Activated CD8-positive, alpha-beta memory T cell treated with anti-CD3 and anti-CD28 coated beads for 4 hours (primary cell): ENCODE measurements around the gene RAB14.
"Not testable (repeated sequence)": the region's sequence is repeated elsewhere in the genome, so short reads cannot be mapped to it uniquely, and the experiment has no call there.

Source experiments
- DNase-seq, 2 donors: peaks; one replicate each; pipeline ENCODE4 v3.0.0-alpha.2; 2020; ENCODE audit warnings: low read depth in 2 of 2

RAB14 gene

DNA sequence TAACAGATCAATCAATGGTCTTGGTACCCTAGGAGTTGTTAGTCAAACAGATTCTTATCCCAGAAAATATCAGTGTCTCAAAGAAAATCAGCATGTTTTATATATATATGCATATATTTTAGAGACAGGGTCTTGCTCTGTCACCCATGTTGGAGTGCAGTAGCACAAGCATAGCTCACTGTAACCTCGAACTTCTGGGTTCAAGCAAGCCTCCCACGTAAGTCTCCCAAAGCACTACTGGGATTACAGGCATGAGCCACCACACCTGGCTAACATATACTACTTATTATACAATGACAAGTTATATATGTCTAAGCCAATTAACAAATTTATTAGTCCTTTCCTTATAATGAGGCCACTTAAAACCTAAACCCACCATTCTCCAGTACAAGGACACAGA, 10.4 kb downstream of the RAB14 start:
- DNase-seq = no peak

DNA sequence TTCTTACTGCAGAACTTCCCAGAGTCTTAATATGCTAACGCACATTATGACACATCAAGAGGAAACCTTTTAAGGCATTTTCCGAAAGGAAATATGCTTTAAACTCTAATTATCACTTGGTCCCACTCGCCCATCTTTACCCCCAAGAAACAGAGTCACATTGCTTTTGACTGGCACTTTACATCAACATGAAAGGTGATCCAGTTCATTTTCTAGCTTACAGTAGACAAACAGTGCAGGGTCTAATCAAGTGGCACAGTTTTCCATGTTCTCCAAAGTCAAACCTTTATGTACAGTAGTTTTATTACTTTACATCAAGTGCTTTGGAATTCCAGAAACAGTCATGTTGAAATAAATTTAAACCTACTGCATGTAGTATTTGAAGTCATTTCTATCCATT, 12.0 kb downstream of the RAB14 start:
- no peak for DNase-seq

DNA sequence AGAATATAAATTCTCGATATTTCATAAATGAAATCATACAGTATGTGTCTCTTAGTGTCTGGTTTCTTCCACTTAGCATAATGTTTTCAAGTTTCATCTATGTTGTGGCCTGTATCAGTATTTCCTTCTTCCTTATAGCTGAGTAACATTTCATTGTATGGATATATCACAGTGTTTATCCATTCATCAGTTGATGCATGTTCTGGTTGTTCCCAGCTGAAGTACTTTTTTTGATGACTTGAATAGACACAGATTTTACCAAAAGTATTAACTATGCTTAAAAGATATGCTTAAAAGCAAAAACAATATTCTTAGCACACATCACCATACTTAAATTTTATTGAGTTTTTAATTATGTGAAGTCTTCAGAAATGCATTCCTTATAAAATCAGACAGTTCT, 12.7 kb downstream of the RAB14 start:
- DNase-seq = no peak

DNA sequence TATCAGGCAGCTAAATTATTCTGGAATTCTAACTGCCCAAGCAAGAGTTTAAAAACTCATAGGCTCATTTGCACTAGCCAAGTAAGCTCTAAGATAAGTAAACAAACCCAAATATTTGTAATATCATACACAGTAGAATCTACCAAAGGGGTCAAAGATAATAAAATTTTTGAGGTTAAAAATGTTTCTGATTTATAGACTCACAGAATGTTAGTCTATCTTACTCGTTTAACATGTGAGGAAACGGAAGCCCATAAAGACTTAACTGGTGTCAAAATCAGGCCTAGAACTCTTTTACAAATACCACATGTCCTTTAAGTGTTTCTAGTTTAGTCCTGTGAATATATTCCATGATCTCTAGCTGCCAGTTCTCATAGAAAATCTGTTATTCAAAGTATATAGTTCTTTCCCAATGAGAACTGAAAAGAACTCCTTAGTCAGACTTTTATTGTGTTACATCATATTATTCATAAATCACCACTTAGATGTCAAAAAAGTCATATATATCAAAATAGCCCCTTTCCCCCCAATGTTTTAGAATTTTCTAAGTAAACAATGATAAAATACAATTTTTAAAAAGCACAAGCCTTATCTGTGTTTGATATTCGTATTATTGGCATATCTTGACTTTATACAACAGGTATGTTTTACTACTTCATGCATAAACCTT, 13.9 kb downstream of the RAB14 start:
- DNase-seq = no peak

DNA sequence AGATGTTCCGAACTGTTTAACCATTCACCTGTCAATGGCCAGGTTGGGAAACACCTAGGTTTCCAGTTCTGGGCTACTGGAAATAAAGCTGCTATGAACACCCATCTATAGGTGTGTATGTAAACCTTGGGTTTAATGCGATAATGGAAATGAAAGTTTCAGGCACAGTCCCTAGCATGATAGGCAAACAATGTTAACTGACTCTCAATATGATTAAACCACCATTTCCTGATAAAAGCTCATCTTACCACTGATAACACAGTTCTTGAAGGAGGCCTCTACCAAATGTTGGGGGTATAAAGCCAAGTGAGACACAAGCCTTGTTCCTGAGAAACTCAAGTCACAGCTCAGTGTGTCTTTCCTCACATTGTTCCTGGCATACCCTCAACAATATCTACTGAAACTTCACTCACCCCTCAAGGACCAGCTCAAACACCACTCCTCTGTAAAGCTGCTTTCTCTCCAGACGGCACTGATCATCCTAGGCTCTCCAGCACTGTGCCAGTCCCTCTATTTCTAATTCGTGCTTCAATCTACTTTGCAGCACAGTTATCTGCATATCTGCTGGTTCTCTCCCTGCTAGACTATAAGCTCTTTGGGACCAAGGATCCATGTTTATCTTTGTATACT, 15.8 kb downstream of the RAB14 start:
- no peak for DNase-seq

DNA sequence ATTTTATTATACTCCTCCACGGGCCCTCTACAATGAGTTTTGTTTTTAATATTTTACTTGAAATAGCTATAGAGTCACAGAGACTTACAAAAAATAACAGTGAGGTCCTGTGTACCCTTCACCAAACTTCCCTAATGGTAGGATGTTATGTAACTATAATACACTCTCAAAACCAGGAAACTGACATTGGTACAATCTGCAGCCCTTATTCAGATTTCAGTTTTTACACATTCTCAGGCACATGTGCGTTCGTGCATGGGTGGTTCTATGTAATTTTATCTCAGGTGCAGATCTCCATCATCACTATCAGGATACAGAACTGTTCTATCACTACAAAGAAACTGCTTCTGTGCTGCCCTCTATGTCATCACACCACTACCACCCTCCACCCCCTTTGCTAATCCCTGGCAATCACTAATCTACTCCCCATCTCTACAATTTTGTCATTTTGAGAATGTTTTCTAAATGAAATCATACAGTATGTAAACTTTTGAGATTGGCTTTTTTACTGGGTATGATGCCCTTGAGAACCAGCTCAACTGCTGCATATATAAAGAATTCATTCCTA, 16.4 kb downstream of the RAB14 start:
- no peak for DNase-seq

DNA sequence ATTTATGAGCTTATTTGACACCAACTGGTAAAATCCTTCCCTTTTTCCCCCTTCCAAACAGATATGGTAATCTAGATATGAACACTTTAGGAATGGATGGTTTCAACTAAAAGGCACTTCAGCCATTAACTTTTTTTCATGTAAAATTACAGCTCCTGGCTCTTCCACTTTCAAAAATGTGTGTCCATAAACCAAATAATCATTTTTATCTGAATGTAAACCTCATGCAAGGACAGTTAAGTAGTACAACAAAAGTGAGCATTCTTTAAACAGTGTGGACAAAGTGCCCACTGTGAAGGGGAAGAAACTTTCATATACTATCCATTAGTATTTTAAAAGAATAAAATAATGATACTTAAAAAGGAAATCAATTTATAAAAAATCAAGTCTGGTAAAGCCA, 17.2 kb downstream of the RAB14 start:
- no peak for DNase-seq

DNA sequence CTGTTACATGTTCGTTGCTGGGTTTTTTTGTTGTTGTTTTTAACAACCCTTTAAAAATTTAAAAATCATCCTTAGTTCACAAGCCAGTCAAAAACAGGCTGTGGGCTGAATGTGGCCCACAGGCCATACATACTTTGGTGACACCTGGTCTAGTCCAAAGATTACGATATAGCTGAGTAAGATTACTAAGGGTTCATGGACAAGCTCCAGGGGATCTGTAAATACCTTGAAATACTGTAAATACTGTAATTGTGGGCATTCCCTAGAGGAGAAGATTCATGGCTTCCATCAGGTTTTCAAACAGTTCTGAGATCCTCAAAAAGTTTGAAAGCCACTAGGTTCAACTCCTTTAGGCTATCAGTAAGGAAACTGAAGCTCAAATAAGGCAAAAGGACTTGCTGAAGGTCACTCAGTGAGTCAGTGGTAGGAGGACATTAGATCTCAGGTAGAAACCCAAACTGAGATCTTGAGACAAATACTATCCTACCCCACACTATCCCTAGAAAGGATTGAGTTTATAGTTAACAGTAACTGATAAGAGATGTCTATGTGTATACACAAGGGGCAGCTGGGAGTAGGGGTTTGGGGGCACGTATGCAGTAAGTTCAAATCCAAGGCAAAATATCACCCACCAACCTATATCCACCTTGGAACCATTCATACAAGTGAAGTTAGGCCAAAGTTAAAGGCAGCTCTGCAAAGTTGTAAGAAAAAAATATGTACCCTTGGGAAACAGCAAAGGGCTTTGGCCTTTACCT, 17.8 kb downstream of the RAB14 start:
- no peak for DNase-seq

DNA sequence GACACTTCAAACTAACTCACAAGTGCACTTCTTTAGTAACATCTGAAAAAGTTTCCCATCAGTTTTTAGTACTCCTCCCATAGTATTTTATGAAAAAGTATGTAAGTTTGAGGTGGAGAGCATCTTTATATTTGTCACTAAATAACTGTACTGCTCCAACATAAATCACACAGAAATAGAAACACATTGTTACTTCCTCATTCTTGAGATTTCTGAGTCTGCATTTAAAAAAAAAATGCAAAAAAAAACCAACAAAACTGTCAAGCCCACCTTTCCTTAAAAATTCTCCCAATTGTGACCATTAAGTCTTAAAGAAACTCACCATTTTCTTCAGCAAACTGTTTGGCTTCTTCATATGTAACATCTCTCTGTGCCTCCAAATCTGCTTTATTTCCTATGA, 18.7 kb downstream of the RAB14 start:
- no peak for DNase-seq

DNA sequence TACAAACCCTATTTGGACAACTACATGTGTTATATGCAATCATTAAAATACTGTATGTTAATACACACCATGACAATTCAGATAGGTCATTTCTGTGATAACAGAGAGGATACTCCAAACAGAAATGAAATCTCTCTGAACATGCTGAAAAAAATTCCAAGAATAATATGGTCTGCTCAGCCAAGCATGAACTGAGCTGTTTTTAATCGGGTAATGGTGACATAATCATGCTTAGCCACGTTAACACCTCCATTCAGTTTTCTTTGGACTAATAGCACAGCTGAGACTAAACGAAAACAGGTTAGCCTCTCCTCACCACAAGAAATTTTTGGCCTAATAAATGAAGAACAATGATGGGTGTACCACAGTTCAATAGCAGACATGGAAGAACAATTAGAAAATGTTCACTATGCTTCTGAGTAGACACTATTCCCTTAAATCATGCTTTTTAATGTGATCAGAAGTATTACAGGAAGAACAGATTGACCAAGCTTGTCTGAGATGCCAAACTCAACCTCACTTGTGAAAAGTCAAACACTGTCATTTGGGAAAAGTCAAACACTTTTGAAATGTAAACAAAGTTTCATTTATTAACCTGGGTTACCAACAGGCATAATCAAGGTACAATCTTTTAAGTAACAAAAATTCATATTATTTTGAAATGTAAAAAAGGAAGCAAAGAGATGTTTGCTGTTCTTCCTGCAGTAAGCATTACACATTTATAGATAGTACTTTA, 19.4 kb downstream of the RAB14 start:
- no peak for DNase-seq

DNA sequence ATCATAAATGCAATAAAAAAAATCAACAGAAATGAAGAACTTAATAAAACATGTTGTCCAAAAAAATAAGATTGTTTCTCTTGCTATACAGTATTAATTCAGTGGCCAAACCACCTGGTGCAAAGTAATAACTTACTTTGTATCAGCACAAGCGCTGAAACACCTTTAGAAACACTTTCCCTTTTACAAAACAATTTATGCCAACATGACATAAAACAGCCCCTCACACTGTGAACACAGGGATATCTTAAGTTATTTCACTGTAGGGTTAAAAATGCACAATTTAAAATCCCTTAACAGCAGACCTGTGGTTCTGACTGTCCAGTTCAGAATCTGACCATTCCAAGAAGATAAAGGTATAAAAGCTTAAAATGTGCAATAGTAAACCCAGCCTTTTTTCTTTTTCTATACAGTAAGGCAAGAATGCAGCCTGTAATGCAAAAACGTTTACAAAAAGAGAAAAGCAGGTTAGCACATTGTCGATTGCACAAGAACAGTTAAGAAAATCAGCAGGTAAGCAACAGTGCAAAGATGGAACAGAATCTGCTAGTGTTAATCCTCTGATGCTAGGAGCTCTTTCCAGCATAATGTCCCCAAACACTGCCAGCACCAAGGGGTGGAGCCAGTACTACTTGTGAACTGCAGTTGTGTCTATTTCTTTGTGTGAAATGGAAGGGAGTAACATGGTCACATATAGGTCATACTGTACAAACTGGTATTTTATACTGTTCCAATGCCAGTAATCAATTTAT, 21.6 kb downstream of the RAB14 start:
- no peak for DNase-seq

DNA sequence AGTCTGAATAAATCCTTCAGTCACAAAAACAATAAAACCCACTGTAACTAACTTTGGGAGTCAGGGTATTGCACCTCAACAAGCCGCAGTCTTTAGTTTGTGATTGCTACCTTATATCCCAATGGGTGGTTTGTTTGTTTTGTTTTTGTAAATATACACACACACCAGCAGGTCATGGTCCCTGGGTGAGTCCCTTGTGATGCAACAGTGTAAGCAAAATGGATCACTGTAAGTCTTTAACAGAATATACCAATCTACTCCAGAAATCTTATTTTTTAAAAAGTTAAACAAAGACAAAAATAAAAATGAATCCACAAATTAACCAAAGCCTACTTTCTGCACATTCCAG, 22.3 kb downstream of the RAB14 start:
- DNase-seq = not testable (repeated sequence)

DNA sequence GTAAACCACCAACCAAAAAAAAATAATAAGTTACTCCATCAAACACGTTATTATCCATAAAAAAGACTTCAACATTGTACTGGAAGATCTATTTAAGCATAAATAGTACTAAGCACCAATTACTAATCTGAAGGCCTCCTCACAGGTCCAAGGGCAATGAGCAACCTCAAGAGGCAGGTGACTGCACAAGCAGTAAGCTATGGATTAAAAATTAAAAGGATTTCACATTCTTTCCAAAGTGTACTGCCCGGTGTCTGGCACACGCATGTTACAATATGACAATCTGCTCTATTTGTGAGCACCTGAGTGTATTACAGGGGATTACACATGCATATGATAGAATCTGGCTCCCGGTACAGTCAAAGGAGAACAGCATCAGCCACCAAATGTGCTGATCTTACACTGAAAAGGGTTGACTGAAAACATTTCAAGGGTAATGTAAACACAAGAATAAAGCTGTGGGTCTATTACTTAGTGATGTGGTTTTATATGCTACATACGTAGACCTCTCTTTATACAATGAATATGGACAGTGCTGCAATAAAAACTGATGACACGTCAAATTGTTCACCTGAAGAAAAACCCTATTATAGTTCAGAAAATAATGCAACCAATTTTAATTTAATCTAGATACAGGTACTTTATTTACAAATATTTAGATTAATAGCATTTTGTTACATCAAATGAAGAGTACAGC, 22.8 kb downstream of the RAB14 start:
- no peak for DNase-seq

DNA sequence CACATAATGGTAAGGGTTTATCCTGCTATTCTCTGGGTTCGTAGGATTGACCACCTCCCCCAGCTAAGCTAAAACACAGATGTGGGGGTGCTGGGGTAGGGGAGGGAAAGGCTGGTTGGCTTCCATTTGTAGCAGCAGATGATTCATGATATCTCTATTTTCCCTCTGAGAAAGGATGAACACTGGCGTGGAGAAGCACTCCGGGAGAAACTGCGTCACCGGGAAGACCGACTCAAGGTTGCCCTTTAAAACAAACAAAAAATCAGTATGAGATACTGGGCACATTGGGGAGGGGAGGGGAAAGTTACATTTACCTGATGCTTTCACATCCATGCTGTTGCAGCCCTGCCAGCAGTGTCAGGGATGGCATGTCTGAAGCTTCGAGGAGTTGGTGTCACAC, 28.2 kb downstream of the RAB14 start:
- DNase-seq = no peak

DNA sequence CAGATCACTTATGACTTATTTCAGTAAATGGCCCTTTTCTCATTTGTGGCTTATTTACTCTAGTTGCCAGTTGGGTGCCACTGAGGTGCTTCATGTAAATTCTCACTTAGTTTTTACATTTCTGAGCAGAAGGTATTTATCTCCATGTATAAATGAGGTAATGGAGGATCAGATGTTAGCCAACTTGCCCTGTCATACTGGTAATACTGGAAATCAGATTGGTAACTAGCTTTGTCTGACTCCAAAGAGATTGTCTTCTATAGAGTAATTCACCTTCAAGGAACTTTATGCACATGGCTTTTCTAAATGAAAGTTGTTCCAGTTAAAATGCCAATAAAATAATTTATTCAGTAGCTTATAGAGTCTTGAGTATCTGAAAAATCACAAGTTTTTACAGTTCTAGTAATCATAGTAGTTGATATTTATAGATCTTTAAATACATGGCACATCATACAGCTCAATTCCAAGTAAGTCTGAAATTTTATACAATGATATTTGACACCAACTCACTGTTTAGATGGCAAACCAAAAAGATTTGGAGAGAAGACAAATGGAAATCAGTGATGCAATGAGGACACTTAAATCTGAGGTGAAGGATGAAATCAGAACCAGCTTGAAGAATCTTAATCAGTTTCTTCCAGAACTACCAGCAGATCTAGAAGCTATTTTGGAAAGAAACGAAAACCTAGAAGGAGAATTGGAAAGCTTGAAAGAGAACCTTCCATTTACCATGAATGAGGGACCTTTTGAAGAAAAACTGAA, 28.8 kb downstream of the RAB14 start:
- DNase-seq = no peak

DNA sequence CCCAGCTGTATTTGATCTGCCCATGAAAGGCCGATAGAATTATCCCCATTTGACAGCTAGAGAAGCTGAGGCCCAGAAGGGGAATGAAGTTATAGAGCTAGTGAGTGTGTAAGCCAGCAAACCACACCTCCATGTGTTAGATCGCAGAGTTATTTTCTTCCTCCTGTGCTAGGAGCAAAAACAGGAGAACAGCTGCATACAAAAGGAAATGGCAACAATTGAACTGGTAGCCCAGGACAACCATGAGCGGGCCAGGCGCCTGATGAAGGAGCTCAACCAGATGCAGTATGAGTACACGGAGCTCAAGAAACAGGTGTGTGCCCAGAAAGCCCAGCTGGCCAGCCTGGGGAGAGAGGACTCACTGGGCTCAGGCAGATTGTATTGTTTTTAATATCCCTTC, 30.4 kb downstream of the RAB14 start:
- DNase-seq = no peak

DNA sequence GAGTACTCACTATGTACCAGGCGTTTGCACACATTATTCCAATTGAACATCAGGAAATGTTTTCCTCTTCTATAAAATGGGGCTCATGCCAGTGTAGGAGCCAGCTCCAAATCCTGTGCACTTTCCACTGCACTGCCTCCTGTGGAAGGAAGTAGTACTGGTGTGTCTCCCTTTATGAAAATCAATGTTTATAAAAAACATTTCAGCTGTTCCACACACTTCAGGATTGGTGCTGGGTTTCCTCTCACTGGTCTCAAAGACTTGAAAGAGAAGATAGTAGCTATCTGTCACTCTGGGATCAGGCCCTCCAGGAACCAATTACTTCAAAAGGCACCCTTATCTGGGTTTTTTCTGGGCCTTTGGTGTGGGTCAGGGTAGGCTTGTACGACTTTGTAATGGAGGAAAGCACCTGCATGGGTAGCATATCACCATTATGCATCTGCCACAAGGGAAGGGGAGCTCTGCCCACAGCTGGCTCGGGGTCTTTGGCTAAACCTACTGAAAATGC, 32.5 kb downstream of the RAB14 start:
- DNase-seq = no peak

DNA sequence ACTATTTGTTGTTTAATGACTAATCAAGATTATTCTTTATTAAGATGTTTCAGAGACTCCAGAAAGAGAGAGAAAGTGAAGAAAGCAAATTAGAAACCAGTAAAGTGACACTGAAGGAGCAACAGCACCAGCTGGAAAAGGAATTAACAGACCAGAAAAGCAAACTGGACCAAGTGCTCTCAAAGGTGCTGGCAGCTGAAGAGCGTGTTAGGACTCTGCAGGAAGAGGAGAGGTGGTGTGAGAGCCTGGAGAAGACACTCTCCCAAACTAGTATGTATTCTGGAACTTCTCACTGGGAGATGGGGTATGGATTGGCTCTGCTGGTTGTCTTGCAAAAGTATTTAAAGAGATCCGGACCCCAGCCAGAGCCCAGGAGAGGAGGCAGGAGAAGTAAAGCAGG, 33.6 kb downstream of the RAB14 start:
- no peak for DNase-seq

DNA sequence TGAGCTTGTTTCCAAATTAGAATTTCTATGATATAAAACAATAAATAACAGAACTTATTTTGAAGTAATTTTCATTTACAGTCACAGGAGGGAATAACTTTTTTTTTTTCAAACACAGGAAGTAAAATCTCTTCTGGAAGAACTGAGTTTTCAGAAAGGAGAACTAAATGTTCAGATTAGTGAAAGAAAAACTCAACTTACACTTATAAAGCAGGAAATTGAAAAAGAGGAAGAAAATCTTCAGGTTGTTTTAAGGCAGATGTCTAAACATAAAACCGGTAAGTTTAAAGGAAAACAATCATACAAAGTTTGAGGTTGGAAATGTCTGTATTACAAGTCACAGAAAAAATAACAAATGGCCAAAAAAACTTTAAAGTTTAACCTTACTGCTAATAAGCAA, 41.6 kb downstream of the RAB14 start:
- no peak for DNase-seq

DNA sequence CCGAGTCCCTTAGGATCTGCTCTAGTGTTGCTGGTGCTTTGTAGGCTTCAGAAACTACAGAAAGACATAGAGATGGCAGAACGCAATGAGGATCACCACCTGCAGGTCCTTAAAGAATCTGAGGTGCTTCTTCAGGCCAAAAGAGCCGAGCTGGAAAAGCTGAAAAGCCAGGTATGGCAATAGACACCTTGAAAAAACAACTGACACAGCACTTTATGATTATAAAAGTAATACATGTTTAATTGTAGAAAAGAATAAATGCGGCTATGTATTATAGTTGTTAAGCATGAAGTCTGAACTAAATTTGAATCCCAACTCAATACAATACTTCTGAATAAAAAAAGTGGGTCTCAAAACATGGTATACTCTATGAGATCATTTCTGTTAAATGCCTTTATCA, 43.7 kb downstream of the RAB14 start:
- no peak for DNase-seq
